Right lobe of liver (tissue), 6 donors: ENCODE measurements around the gene BTF3L4. TPM values are rescaled to one million over a fixed set of nuclear protein-coding genes. Genes with fewer than 3 reads are reported as not detected.

Experiments used
- ATAC-seq, 4 donors: fragments of 200-7000 bp; cut with Tn5 transposase; one replicate each; pipeline ENCODE4 v1.9.1; 2020; ENCODE audit warnings: mild to moderate bottlenecking in 4 of 4, moderate library complexity in 4 of 4
- DNase-seq, 3 donors: peaks; one replicate each; pipeline ENCODE4 v3.0.0-alpha.2; 2020
- H3K27ac ChIP-seq, 3 donors: fragments of 200-600 bp; one replicate each; pipeline ENCODE4 v1.8.0; 2022
- H3K27me3 ChIP-seq, 2 donors: fragments of 200-600 bp; one replicate each; pipeline ENCODE4 v1.8.0; 2022
- H3K36me3 ChIP-seq, 4 donors: fragments of 200-600 bp; sonication (generic) in 1 of 4; one replicate each; pipeline versions ENCODE4 v1.5.1 to v1.8.0; 2017 to 2022; ENCODE audit warnings: control low read depth in 1 of 4
- H3K4me1 ChIP-seq, 4 donors: fragments of 200-600 bp; sonication (generic) in 1 of 4; one replicate each; pipeline versions ENCODE4 v1.5.1 to v1.8.0; 2017 to 2022; ENCODE audit warnings: control low read depth in 1 of 4
- H3K4me3 ChIP-seq, 3 donors: fragments of 200-600 bp; one replicate each; pipeline ENCODE4 v1.8.0; 2022
- H3K9me3 ChIP-seq, 4 donors: fragments of 200-600 bp; sonication (generic) in 1 of 4; one replicate each; pipeline versions ENCODE4 v1.5.1 to v1.8.0; 2017 to 2022; ENCODE audit warnings: control low read depth in 1 of 4
- POLR2A ChIP-seq: fragments of 450-650 bp; IDR thresholded peaks from one replicate; pipeline ENCODE4 v1.6.1; 2017; ENCODE audit warnings: antibody characterized with exemption, mild to moderate bottlenecking
- WGBS: methylation state at CpG from one replicate; pipeline ENCODE4 v1.1.6; 2018; ENCODE audit warnings: low coverage, low lambda C conversion rate; ENCODE audit not compliant: insufficient coverage; ENCODE audit errors: missing lambda C conversion rate; 5-methylcytosine and 5-hydroxymethylcytosine counted together
- intact Hi-C, 2 donors: fragments of 100-400 bp; cut with DNase I; formaldehyde crosslinking; loops; one replicate each; pipeline versions ENCODE4 v1.11.2 to v1.14.1; 2022
- long read RNA-seq: library from polyadenylated mRNA; unstranded; transcript quantifications from one replicate; pipeline ENCODE4 v2.0.0, GENCODE V29; 2019
- total RNA-seq, 6 experiments: library from RNA; depleted of rRNA in 2 of 6; stranded (reverse); fragments of >200 nt in 2 of 6; fragmentation: NEBNext Ultra II Directional in 3 of 6; extraction: Animal tissue kit (Norgen Biotek cat#: 25700) in 3 of 6; gene quantifications; one replicate each; pipeline versions ENCODE4 v1.1.0 to v1.2.4, GENCODE V29; 2016 to 2023
- TF ChIP-seq, protein P1 (sequence below), 4 donors: fragments of 200-600 bp in 3 of 4; fragments of 450-650 bp in 1 of 4; IDR thresholded peaks; one replicate each; pipeline versions ENCODE4 v1.5.1 to v1.8.0; 2016 to 2022; ENCODE audit warnings: antibody characterized with exemption in 4 of 4, mild to moderate bottlenecking in 2 of 4
- donor health status: DM: no; HTN: yes; CAD: no.
- donor health status: DM: no; HTN: no; CAD: no.
- donor health status: DM: no; HTN: no; CAD: no.
- donor health status: DM: no; HTN: yes; CAD: no.
- donor health status: DM: no; HTN: yes; CAD: no.

BTF3L4 gene
- 10 to 100 TPM; 11.9 to 26.2 (median 15.2) TPM for total RNA-seq
- long read RNA-seq, full-length matches to known transcripts = 10 of 12 reads
- long read RNA-seq, partial matches to known transcripts = 1 of 12 reads
- long read RNA-seq, other reads (novel, unspliced or antisense) = 1 of 12 reads

DNA sequence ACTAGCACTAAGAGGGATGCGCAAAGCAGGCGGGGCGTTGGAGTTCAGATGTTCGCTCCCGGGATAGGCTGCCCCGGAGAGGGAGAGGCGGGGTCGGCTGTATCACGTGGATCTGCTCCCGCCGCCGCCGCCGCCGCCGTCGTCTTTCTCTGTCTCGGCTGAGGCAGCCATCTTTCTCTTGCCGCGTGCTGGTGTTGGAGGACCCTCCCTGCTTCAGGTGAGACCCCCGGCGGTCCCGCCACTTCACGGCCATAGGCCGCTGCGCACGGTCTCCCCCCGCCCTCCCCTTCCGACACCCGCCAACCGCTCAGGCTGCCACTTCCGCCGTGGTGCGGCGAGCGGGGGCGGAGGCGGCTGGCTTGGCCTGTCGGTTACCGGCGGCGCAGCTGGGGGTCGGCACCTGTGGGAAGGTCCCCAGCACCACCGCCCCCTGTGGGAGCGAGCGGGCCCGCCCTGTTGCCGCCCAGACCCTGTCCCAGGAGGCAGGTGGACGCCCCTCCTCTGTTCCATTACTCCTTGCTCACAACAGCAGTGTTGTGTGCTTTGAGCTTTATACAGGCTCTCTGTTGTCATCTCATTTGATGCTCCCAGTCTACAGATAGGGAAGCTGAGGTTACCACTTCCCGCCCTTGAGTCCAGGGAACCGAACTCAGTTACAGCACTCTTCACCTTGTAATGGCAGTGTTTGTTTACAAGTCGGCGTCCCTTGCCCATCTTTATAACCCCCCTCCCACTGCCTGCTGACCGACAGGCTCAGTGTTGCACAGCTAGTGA is at the start of gene BTF3L4:
Gene BTF3L4, plus strand, starts transcription at position 133 of the 774 bp plus-strand sequence. CDS start 3,553 bp downstream, outside the sequence.
- Histone ChIP-seq H3K27me3 (no peaks in the 10 kb centered on the region), H3K4me3 (peak within 1 kb of the TSS; percentile 84 to 91 (median 88)), H3K9me3 (no peaks in the 10 kb centered on the region), H3K4me1 (peaks cover 0 to 20% (median 7%) of the 10 kb centered on the region in 4 donors), H3K36me3 (peaks cover 0 to 13% (median 5%) of the 10 kb centered on the region in 4 donors), H3K27ac (peak within 1 kb of the TSS; percentile 86 to 92 (median 88))
- intact Hi-C loops = no loop called here
- DNase-seq = peak; percentile 96 to 98 (median 97)
- ATAC-seq = peak; percentile 91 to 96 (median 91)
- TF ChIP-seq, protein P1, sequence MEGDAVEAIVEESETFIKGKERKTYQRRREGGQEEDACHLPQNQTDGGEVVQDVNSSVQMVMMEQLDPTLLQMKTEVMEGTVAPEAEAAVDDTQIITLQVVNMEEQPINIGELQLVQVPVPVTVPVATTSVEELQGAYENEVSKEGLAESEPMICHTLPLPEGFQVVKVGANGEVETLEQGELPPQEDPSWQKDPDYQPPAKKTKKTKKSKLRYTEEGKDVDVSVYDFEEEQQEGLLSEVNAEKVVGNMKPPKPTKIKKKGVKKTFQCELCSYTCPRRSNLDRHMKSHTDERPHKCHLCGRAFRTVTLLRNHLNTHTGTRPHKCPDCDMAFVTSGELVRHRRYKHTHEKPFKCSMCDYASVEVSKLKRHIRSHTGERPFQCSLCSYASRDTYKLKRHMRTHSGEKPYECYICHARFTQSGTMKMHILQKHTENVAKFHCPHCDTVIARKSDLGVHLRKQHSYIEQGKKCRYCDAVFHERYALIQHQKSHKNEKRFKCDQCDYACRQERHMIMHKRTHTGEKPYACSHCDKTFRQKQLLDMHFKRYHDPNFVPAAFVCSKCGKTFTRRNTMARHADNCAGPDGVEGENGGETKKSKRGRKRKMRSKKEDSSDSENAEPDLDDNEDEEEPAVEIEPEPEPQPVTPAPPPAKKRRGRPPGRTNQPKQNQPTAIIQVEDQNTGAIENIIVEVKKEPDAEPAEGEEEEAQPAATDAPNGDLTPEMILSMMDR (IDR thresholded peaks at IDR 0.05) = no peak
- TF ChIP-seq POLR2A = peak; percentile 69
- WGBS = 0% methylated on average over 8 of the region's 54 CpGs

GRCh38 chr1:52007215-52008002 is 48.7 kb upstream of the BTF3L4 start:
- Histone ChIP-seq H3K4me1 (peaks cover 0 to 2% (median 0%) of the 10 kb centered on the region in 4 donors), H3K9me3 (no peaks in the 10 kb centered on the region), H3K4me3 (no peak overlapping the region), H3K36me3 (no peaks in the 10 kb centered on the region), H3K27me3 (no peaks in the 10 kb centered on the region), H3K27ac (no peak overlapping the region)
- no peak for TF ChIP-seq POLR2A
- TF ChIP-seq, protein P1 (IDR thresholded peaks at IDR 0.05) = no peak
- ATAC-seq (no peak), DNase-seq (no peak)
- intact Hi-C loops = no loop called here
- 27% methylated on average over 5 of the region's 5 CpGs for WGBS

- peaks cover 0 to 2% (median 0%) of the 10 kb centered on the region in 4 donors for H3K4me1 ChIP-seq
- no peaks in the 10 kb centered on the region for H3K36me3 ChIP-seq
- no peak overlapping the region for H3K27ac ChIP-seq
- DNase-seq = no peak
- TF ChIP-seq, protein P1 (IDR thresholded peaks at IDR 0.05) = no peak
- TF ChIP-seq POLR2A = no peak
- H3K4me3 ChIP-seq = no peak overlapping the region
- 84% methylated on average over 7 of the region's 7 CpGs for WGBS
- intact Hi-C loops = no loop called here
- H3K27me3 ChIP-seq = no peaks in the 10 kb centered on the region
- H3K9me3 ChIP-seq = no peaks in the 10 kb centered on the region
- no peak for ATAC-seq
Measured at GRCh38 chr1:52008071-52008809, 47.9 kb upstream of the BTF3L4 start.

- Histone ChIP-seq H3K4me1 (no peaks in the 10 kb centered on the region), H3K27me3 (no peaks in the 10 kb centered on the region), H3K36me3 (peaks cover 0 to 51% (median 17%) of the 10 kb centered on the region in 4 donors), H3K27ac (no peak overlapping the region), H3K4me3 (no peak overlapping the region), H3K9me3 (no peaks in the 10 kb centered on the region)
- TF ChIP-seq POLR2A = no peak
- TF ChIP-seq, protein P1 (IDR thresholded peaks at IDR 0.05) = no peak
- intact Hi-C loops = no loop called here
- ATAC-seq (no peak), DNase-seq (no peak)
- 90% methylated on average over 2 of the region's 2 CpGs for WGBS
Measured at GRCh38 chr1:52022133-52022532, 34.0 kb upstream of the BTF3L4 start.
